ENCODE results near the gene CAPZB.

Gene CAPZB

DNA sequence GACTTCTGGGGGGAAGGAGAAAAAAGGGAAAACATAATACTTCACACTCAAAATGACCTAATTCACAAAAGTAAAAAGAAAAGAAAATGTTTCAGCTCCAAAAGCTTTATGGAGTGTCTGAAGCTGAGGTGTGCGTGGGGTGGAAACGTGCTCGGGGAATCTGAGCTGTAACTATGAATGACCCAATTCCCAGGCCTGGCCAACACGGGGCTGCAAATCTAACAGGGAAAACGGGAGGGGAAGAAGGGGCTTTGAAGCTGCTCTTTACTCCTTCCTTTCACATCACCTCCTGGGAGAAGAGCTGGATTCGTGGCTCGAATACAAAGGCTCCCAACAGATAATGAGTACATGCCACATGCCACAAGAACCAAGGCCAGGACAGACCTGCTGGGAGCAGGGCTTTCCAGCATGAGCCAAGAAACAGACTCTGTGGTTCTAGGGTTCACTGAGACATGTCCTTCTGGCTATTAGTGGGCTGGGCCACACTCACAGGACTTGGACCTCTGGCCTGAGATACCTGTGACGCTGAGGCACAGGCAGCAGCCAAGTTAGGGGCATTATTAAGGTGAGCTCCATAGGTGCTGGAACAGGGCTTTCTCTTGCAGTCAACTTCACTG lies 121.7 kb downstream of the CAPZB start:
- no peak for DNase-seq

DNA sequence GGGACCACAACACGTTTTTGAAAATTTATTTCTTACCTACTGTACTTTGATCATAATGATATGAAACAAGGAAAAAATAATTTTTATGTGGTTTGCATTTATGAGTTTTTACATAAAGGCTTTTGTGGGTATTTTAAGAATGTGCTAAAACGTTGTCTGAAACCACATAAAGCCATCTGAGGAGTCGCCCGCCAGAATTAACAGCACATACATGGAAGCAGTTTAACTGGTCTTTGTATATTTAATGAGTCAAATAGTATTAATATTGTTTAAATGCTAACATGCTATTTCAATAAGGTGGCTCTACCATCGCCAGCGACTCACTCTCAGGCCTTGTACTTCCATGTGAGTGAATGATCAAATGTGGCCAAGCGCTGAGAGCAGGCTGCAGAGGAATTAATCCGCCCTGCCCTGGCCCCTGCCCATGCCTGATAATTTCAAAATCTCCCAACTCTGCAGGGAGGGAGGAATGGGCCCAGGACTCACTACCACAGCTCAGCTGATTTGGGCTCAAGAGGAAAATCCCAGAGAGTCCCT lies 123.7 kb downstream of the CAPZB start:
- DNase-seq = no peak

DNA sequence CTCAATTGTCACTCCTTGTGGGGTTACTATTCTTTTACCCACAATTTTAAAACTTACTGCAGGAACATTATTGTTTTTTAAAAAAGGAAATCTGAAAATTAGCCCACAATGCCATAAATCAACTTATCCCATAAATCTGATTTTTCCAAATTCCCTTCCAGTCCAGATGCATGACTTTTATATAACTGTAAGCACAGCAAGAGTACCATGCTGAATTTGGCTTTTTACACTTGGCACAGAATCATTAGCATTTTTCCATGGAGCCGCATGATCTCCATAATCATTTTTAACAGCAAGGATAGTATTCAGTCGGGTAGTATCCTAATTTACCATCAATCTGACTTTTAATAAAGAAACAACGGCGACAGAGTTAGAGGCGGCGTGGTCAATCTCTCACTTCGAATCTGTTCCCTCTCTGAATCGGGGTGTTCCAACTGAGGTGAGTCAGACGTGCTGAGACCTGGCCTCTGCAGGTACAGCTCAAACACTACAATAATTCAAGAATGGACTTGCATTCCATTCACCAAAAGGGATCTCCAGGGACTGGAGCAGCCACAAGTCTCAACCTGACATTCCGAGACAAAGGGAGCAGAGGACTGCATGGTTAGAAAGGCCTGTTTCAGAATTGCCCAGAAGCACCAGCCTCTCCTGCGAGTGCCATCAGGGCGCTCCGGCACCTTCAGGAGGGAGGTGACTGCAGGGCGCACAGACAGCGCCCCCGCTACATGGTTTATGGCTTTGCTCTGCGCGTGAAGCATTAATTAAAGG lies 124.3 kb downstream of the CAPZB start:
- DNase-seq = no peak

DNA sequence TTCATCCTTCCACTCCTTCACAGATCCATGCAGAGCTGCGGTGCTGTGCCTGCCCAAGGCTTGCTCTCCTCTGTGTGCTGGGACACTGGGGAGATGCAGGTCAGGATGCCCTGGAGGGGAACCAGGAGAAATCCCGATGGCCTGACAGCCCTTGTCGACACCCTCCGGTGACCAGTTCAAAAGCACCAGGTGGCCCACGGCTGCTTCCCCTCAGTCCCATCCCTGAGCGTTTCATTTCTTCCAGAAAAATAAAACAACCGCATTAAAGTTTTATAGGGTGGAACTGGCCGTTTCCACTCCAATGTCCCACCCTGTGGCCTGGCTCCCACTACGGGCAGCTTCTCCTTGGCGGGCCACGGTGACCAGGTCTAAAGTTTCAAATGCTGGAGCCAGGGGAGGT lies 124.9 kb downstream of the CAPZB start:
- no peak for DNase-seq

DNA sequence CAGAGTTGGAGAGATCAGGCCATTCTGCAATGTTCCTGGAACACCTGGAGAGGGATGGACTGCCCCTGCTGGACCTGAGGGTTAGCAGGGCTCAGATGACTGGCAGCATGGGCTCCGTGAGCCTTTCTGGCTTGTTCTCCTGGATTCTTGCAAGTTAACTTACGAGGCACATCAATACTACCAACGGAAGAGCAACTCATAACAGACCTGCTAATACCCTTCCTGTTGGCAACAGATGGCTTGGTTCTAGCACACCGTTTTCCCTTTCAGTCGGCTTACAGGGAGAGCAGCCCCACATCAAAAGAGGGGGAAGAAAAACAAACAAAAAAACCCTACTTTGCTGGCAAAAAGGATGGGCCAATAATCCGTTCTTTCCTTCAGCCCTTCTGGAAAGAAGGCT lies 125.3 kb downstream of the CAPZB start:
- DNase-seq = no peak

DNA sequence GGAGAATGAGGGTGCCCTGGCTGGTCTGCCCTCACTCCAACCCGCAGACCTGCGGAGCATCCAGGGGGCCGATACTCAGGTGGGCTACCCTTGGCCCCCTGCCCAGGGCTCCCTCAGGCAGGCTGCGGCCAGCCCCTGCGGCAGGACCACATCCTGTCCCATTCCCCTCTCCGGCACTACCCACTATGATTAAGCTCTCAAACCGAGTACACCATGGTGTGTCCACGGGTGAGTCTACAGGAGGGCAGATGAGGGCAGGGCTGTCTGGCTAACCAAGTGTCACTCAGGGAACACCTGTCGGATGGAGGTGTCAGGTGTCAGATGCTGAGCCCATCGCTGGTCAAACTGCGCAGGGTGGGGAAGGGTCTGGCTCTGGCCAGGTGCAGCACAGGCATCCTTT lies 126.0 kb downstream of the CAPZB start:
- no peak for DNase-seq

DNA sequence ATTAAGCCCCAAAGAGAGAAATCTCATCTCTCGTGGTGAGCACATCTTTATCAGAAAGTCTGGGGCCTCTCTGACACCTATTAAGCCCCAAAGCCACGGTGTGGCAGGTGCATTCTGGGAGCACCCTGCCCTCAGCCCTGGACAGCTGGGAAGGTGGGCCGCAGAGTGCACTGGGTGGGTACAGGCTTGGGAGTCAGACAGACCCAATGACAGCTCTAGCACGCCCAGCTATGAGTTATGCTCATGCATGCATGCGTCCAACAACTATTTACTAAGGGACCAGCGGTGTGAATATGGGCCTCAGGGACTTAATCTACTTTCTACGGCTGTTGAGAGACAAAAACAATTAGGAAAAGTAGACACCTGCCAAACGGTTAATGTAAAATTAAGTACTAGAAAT lies 126.6 kb downstream of the CAPZB start:
- DNase-seq = no peak

DNA sequence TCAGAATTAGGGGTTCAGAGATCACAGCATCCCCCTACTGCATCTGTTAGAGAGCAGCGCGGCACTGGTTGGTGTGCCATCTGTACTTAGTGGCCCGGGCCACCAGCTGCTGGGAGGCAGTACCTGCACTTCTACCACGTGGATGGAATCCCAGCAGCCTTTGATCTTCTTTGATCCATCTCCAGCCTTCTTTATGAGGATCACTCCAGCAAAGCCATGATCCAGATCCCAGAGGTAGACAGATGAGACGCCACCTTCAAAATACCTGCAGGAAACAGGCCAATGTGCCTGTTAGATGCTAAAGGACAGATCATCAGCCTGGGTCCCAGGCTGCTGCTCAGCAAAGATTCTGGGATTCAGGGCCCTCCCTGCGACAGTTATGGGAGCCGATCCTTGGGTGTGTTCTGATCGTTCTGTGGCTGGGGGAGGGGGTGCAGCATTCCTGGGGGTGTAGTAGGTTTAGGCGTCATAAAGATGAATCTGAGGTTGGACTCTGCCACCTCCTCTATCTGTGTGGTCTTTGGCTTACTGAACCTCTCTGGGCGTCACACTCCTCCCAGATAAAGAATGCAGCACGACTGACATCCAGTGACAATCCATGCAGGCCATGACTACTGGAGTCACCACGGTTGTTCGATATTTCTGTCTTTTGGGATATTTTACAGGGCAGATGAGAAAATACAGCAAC lies 127.9 kb downstream of the CAPZB start:
- no peak for DNase-seq

DNA sequence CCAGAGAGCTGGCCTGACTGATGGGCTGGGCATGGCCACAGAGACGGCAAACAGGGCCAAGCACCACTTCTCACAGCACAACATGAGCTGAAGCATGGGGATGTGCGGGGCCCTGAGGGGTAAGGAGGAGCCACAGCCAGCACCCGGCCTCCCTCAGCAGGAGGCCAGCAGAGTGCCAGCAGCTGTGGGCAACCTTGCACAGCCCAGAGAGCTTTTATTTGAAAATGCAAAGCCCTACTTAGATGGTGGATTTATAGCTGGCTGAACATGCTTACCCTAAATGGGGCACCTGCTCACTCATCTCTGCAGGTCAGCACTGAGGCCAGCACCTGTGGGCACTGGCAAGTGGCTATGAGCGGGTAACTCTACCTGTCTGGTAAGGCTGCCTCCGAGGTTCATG lies 129.1 kb downstream of the CAPZB start:
- DNase-seq = no peak

DNA sequence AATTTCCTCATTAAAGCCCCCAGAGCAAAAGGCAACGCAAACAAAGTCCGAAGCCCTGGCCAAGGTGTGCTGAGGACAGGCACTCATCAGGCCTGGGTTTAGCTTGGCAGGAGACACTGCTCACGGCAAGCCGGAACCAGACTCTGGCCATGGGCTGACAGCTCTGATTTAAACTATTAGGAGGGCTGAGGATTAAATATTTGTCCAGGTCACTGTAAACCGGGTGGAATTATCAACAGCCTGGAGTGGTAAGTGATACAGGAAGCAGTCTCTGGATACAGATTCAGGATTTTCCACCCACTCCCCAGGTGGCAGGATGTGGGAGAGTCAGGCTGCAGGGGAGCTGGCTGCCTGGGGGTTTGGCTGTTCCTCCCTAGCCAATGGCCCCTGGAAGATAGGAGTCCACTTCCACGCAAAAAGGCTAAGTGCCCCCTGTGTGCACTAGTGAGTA lies 130.8 kb downstream of the CAPZB start:
- DNase-seq = no peak

DNA sequence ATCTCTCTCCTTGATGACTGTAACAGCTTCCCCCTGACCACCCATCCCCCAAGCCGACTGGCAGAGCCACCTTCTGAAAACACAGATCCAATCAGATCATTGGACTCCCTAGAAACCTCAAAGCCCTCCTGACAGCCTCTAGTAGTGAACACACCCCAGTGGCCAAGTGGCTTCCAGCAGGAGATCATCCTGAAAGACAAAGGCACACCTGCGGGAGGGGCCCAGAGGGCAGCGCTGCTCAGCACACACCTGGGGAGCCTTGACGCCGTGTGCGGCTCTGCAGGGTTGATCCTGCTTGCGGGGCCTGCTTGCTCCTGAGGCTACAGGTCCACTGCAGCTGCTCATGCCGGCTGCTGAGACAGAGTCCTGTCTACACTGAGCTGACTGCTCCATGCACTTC lies 131.7 kb downstream of the CAPZB start:
- no peak for DNase-seq

DNA sequence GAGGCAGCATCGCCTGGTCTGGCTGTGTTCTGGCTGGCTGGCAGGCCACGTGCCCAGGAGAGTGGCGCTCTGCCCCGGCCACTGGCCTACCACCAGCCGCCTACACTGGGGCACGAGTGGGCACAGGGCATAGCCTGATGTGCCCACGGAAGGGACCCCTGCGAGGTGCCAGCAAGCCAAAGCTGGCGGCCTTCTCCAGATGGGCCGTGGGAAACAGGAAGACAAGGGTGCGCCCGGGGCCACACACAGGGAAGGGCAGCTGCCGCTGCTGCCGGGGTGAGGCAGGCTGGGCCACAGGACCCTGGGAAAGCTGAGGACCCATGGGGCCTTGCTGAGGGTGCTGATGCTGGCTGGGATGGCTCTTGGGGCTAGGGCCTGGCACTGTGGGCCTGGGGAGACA lies 132.5 kb downstream of the CAPZB start:
- no peak for DNase-seq

DNA sequence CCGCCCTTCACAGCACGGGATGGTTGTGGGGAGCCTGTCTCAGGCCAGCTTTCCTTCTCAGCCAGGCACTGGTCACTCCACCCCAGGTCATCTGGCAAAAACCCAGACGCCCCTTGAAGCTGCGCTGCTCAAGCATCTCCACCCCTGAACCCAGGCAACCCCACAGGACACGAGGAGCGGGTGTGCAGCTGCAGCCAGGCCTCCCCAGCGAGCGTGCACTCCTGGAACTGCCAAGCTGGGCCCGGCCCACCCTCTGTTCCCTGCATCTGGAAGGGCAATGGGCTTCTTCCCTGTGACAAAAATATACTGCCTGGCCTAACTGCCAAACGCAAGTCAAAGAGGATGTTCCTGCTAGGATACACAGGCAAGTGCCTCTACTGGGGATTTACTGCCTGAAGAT lies 133.5 kb downstream of the CAPZB start:
- no peak for DNase-seq

DNA sequence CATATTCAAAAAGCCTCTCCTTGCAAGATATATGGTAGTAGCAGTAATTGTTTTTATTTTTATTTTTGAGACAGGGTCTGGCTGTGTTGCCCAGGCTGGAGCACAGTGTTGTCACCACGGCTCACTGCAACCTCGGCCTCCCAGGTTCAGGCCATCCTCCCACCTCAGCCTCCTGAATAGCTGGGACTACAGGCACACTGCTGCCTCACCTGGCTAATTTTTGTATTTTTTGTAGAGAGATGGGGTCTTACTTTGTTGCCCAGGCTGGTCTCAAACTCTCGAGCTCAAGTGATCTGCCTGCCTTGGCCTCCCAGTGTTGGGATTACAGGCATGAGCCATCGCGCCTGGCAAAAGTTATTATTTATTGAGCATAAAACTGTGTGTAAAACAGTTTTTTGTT lies 134.8 kb downstream of the CAPZB start:
- no peak for DNase-seq

DNA sequence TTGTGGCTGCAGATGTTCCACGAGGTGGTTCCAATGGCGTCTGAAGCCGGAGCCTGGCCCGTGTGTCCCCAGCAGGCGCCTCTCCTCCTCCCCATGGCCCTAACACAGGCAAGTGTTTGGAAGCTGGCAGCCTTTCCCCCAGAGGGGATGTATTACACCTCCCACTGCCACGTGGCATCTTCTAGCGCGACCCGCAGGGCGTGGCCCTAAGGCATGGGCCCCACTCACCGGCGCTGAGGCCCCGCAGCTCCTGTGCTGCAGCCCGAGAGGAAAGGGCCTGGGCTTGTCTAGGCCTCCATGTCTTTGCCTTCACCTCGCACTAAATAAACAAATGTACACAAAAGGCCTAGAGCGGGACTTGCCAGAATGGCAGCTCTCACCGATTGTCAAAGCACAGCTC lies 135.3 kb downstream of the CAPZB start:
- DNase-seq = no peak

DNA sequence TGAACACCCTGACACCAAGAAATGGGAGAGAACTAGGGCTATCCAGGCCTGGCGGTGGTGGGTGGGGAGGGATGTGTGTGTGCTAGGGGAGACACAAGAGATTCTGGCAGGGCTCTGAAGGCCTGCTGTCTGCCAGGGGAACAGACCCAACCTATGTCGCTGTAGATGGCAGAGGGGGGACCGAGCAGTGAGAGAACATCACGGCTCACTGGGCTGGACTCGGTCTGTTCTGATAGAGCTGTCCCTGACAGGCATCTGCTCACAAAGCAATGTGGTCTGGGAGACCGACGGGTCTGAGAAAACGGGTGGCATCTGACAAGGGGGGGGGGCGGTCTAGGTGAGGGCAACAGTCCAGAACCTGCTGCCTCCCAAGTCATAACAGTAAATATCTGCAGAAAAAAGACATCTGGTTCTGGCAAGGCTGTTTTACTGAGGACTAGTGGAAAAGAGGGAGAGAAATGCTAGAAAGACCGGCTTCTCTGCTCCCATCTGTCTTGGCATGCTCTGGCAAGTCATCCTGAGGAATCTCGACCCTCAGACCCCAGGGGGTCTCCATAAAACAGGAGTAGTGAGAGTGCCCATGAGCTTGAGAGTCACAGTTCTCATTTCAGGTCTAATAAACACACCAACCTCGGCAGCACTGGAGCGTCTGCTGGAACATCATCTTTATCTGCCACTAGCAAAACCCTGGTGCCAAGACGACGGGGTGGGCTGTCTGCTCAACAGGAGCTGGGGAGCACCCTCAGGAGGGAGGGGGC lies 136.7 kb downstream of the CAPZB start:
- no peak for DNase-seq

DNA sequence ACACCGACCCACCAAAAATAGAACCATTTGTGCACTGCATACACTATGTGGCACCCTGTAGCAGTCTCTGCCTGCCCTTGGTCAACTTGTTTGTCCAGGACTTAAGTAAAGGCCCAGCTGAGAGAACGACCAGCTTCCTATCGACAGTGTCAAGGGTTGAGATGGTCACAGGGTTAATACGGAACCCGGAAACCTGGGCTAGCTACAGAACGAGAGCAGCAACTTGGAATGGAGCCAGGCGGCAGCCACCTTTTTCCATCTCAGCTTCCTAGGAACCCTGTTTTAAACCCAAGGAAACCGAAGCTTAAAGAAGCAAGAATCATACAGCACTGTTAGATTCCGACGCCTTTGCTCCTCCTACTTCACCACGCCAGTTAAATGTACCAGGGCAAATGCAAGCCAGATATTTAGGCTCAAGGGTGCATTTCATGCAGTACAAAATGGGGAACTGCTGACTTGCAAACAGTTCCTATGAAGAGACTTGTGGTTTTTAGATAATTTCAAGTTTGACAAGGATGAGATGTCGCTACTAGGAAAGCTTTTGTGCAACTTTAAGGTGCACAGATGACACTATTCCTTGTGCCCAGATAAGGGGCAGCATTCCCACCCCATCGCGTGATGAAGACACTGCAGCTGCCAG lies 137.7 kb downstream of the CAPZB start:
- no peak for DNase-seq

DNA sequence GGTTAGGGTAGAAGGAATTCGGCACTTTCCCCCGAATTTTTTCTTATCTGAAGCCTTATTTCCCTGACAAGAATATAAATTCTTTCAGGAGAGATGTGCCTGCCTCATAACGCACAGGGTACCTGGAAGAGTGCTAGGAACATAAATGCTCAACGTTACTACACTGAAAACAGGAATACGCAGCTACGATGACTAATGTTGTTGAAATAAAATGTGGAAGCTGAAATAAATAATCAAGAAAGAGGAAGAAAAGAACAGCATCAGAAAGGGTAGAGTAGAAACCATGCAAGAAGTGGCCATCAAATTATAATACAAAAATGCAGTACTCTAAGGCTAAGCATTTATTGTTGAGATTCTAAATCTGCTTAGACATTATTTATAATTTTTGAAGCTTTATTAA lies 139.3 kb downstream of the CAPZB start:
- no peak for DNase-seq

DNA sequence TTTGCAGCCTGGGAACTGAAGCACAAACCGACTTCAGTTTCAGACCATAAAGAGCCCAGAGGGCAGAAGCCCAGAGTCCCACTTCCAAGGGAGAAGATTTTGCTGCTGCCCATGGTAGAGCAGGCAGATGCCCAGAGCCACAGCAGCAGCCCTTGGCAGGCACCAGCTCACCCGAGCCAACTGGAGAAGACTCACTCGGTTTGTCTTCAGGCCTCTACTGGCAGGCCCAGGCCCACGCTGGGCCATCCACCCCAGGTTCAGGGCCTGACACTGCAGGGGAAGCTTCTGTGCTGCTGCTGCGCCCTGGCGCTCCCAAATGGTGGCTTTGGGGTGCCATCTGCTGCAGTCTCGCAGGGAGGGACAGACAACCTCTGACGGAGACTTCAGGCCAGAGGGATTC lies 139.9 kb downstream of the CAPZB start:
- no peak for DNase-seq

DNA sequence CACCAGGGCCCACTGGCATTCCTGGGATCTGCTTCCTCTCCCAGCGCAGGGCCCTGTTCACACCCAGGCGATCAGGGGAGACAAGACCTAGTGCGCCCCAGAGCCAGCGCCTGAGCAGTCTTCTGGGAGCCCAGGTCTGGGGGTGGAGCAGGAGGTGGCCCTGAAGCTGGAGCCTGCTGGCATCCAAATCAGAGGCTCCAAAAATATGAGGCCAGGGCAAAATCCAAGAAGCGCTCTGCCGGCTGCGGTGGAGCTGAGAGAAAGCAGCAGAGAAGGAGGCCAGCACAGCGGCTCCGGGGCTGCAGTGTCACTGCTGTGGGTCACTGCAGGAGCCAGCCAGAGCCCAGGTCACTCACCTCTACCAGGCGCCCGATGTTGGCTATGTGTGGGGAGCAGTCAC lies 140.5 kb downstream of the CAPZB start:
- no peak for DNase-seq

DNA sequence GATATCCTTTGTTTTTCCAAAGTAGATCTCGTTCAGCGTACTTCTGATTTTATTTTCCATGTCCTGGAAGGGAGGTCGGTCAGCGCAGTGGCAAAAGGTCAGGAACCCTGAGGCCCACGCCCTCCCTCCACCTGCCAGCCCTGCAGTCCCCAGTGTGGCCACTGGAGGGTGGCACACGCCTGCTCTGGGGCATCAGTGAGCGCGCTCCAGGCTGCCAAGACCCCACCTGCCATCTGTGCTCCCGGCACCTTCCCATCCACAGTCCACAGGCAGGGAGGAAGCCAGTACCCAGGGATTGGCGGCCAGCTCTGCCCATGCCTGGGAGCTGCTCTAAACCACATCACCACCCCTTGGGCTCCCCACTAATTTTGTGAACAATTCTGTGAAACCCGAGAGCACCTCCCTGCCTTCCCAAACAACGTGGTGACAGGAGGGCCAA lies 140.9 kb downstream of the CAPZB start:
- no peak for DNase-seq

DNA sequence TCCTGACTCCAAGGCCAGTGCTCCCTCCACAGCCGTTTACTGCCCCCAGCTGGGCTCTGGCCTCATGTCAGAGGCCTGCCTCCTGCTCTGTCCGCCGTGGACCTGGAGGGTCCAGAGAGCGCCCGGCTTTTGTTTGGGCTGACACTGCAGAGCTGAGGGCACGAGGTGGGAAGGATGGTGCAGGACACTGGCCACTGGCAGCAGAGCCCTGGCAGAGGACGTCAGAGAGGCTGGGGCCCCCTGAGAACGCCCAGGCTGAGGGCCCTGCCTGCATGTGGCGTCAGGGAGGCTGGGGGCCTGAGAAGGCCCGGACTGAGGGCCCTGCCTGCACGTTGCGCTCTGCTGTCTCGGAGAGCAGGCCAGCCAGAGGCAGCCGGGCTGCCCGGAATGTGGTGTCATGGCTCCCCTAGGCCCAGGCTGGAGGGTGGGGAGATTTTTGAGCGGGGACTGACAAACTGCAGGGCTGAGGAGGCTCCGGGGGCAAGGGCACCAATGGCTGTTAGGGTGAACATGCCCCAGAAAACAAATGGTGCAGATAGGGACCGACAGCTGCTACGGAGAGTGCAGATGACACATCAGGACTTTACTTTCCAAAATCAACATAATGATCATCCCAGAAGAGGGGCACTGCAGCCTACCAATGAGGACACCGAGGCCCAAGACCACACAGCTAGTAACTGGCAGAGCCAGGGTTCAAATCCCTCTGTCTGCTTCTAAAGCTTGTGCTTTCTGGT lies 141.6 kb downstream of the CAPZB start:
- no peak for DNase-seq

Data from amniotic stem cell (primary cell).